Stimulated activated CD8-positive, alpha-beta memory T cell treated with anti-CD3 and anti-CD28 coated beads, Interleukin-4, amount 100 ng/mL, for 24 hours (primary cell): ENCODE results near the gene FRY.

Experiments used
- DNase-seq: peaks from one replicate; pipeline ENCODE4 v3.0.0-alpha.2; 2020; ENCODE audit warnings: low read depth

FRY gene

DNA sequence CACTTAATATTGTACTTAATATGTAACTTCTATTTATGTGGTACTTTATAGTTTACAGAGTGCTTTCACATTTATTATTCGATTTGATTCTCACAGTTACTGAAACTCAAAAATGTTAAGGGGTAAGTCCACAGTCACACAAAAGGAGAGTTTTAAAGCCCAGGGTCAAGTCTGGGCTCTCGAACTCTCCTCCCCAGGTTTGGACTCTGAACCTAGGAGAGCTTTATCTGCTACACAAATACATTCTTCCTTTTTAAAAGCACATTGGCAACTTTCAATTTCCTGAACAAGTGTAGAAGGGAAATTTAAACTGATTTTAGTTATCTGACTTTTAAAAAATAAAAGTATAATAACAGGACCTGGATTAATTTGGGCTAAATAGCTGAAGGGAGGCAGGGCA lies 144.4 kb downstream of the FRY start:
- no peak for DNase-seq

DNA sequence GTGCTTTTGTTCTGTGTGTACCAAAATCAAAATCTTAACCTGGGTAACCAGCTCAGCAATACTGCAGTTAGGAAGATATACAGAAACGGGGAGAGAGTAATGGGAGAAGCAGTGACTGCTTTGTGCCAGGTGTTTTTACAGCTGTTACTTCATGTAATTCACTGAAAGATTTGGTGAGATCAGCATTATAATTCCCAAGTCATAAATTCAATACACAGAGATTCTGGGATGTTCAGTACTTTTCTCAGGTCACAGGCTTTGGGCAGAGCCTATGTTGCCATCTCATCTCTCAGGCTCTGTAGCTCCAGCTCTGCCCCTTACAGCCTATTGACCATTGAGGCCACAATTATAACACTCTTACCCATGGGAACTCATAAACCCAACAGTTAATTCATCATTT lies 145.1 kb downstream of the FRY start:
- DNase-seq: no peak

DNA sequence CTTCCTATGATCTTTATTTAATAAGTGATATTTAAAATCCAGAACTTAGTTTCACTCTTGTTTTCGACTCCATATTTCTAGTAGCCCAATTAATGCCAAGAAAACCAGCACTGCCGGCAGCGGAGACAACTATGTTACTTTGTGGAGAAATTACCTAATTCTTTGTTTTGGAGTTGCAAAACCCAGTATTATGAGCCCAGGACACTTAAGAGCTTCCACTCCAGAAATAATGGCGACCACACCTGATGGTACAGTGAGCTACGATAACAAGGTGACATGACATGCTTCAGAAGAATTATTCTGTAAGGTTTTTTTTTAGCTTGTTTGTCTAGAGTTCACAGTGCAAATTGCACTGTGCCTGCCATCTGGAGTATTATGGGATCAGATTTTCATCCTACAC lies 147.2 kb downstream of the FRY start:
- no peak for DNase-seq

DNA sequence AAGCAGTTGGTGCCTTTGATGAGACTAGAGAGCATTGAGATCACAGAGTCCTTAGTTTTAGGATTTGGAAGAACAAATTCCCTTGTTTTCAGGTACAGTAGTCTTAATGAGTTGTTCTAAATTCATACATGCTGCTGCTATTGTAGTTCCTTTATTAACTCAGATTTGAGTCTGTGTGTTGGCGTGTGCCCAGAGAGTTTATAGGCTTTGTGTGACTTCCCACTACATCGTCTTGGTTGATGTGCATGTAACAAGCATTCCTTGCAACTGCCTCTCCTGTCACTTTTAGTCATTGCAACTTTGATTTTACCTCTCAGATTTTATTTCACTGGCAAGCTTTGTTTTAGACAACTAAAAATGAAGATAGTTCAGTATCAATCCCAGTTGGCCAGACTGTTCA lies 148.1 kb downstream of the FRY start:
- no peak for DNase-seq

DNA sequence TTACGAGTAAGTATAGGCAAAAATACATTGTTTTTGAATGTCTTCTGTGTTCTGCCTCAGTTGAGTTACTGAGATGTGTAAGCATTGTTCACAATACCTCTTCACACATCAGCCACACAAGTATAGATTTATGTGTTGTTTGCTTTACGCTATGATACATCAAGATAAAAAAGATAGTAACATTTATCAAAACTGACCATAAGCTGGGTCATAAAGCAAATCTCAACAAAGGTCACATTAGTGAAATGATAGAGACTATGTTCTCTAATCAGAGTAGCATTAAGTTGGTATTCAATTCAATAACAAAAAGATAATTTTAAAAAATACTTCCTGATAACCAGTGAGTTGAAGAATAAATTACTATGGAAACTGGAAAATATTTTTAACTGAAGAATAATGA lies 156.1 kb downstream of the FRY start:
- no peak for DNase-seq

DNA sequence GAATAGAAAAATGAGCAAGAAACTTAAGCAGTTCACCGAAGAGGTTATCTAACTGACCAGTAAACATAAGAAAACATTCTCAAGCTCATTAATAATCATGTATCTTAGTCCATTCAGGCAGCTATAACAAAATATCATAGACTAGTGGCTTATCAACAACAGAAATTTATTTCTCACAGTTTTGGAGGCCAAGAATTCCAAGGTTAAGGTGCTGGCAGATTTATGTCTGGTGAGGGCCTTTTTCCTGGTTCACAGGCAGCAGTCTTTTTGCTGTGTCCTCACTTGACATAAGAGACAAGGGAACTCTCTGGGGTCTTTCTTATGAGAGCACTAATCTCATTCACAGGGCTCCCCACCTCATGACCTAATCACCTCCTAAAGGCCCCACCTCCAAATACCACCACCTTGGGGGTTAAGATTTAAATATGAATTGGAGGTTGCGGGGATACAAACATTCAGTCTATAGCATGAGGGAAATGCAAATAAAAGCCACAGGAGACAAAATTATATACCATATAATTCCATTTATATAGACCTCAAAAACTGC lies 160.0 kb downstream of the FRY start:
- no peak for DNase-seq

DNA sequence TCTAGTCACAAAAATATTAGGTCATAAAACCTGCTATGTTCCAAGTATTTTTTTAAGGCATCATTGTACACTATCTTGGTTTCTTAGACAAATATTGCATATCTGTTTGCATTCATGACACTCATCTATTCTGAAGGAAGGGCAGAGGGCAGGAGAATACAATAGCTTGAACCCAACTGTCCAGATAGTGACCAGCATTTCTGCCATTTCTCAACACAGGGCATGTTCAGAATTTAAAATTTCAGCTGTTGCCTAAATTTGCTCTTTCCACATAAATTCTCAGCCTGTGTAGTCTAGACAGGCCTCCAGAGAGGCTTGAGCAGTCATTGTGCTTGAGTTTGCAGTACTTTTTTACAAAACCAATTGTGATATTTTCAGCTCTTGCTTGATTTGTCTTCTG lies 164.1 kb downstream of the FRY start:
- DNase-seq: no peak

DNA sequence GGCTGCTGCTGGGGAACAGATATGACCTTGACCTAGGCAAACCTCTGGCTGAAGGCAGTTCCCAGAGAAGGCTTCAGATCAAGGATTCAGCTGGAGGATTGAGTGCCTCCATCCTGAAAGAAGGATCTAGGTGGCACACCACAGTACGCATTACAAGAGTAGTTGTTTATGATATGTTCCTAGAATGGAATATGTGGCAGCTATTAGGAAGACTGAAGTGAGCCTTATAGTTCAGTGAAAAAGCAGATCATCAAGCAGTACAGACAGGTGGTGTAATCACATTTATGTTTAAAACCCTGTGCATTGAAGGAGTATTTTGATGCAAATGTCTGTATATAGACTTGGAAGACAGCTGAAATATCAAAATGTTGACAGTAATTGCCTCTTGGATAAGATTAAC lies 167.6 kb downstream of the FRY start:
- DNase-seq: no peak

DNA sequence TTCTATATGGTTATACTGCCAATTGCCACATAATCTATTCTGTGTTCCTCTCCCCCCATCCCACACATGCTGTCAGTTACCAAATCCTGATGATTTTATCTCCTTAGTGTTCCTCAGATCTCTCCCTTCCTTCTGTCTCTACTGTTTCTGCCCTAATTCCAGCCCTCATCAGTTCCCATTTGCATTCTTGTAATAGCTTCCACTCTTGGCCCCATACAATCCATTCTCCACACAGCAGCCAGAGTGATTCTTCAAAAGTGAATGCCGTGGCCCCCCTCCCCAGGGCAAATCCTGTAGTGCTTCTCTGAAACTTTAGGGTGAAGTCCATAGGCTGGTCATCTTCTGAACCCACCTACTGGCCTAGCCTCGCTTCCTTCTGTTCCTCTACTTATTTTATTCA lies 169.2 kb downstream of the FRY start:
- no peak for DNase-seq

DNA sequence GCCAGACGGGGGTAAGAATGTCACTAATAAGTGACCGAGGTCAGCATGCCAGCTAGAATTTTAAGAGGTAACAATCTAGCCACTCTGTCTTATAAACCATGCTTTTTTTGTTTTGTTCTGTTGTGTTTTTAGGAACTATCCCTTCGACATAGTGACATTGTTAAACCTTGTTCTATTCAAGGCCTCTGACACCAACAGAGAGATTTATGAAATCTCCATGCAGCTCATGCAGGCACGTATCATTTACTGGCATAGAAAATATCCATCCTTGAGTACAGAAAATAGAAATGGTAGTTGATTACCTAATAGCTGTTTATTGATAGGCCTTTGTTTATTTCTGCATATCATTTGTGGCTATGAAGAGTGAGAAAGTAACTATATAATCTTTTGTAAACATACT lies 170.2 kb downstream of the FRY start:
- DNase-seq: no peak

DNA sequence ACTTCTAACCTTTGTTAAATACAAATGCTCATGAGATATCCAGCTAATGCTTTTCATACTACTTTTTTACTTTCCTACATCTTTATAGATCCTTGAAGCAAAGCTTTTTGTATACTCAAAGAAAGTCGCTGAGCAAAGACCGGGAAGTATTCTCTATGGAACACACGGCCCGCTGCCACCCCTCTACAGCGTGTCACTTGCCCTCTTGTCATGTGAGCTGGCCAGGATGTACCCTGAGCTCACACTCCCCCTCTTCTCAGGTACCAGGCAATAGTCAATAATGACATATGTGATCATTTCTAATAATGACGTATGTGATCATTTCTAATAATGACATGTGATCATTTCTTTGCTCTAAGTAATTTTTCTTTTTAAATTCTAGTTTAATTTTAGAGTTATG lies 170.7 kb downstream of the FRY start:
- no peak for DNase-seq

DNA sequence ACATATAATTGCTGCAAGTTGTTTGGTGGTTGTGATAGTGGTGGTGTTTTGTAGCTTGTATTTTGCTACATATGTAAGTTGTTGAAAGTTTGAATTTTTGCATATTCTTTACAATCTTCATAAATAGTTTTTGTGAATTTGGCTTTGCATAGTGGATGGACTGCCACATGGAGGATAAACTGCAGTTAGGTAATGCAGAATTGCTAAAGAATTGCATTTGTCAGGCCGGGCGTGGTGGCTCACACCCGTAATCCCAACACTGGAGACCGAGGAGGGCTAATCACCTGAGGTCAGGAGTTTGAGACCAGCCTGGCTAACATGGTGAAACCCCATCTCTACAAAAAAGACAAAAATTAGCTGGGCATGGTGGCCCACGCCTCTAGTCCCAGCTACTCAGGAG lies 171.6 kb downstream of the FRY start:
- no peak for DNase-seq

DNA sequence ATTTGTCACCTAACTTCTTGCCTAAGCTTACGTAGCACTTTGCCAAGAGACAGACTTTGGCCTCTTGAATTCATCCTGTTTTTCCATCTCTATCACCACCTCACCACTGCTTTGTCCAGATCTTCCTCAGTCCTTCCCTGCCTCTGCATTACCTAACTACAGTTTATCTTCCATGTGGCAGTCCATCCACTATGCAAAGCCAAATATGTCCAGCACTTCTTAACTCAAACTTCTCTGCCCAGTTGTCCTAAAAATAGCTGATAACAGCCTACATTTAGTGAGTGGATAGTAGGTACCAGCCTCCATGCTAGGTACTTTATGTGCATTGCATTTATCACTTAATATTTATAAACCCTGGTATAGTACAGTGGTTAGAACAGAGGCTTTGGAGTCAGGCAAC lies 172.2 kb downstream of the FRY start:
- no peak for DNase-seq

DNA sequence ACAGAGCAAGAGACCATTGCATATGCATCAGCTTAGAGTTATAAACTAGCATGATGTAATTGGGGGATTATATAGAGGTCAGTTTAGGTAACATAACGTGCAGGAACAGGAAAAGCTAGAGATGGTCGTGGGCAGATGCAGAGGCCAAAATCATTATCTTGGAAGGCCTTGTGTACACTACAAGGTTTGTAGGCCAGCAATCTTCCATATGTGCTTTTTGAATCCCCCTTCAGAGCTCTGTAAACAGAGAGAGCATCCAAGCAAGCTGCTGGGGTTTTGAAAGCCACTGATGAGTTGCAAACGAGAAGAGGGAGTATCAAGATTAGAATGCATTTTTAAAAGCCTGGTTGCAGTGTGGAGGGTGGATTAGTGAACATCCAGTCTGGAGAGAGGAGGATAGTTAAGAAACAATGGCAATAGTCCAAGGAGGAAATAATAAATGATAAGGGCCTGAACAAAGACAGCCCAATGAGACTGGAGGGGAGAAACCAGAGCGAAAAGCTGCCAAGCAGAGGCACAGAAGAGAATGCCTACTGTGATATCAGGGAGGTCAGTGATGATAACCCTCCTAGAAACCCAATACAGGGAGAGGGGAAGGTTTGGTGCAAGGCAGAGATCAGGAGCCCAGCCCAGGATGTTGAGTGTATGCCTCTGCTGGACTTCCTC lies 174.0 kb downstream of the FRY start:
- no peak for DNase-seq

DNA sequence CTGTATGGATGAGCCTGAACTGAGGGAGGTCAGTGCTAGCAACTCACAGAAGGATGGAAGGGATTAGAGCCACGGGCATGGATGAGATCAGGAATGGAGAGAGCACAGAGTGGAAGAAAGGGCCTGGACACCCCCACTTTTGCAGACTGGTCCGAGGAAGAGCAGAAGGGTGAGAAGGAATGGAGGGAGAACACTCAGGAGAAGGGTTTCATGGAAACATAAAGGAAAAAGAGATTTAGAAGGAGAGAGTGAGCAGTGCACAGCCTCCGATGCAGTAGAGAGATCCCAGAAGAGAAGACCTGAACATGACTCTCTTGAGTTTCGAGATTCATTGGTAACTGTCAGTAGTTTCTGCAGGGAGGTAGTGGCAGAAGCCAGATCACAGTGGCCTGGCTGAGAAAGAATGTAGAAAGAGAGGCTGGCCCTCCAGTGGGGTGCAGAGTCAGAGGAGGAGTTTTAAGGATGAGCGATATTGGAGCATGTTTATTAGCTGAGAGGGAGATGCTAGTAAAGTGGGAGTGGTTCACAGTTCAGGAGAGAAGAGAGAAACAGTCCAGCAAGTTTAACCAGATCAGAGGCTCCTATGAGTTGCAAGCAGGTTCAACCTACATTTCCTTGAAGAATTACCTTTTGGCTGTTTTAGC lies 174.6 kb downstream of the FRY start:
- no peak for DNase-seq

DNA sequence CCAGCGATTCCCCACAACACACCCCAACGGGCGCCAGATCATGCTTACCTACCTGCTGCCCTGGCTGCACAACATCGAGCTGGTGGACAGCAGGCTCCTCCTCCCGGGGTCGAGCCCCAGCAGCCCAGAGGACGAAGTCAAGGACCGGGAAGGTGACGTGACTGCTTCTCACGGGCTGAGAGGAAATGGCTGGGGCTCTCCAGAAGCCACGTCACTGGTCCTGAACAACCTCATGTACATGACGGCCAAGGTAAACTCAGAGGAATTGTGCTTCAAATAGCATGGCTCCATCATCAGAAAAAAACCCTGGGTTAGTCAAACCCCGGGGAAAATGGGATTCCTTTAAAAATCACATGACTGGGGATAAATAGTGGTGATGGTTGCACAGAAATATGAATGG lies 177.3 kb downstream of the FRY start:
- DNase-seq: no peak

DNA sequence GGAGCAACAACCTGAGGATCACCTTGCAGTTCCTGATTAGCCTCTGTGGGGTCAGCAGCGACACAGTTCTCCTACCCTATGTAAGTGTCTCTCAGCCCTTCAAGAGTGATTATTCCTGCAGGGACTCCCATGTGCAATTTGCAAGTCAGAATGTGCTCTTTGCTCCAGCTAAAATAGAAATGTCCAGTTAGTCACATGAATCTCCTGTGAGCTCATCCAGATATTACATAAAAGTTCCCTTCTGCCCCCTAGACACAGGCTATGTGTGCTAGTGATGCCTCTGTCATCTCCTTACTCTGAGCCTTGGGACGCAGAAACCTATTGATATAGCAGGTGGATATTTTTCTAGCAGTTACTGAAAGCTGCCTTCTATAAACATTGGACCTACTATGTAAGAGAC lies 178.1 kb downstream of the FRY start:
- no peak for DNase-seq

DNA sequence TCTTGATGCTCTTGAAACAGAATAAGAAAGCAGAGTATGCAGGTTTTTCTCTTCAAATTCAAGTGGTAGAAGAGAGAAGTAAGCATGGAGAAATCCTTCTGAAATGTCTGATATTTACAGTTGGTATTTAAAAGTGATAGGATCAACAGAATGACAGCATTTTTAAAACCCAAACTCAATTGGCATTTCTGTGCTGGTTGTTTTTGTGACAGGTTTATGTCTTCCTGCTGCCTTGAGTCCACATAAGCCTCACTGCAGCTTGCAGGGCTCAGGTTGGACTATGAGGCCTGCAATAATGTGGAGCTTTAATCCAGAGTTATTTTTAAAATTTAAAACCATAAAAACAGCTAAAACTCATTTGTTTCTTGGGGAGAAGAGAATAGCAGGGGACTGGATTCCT lies 178.5 kb downstream of the FRY start:
- no peak for DNase-seq

DNA sequence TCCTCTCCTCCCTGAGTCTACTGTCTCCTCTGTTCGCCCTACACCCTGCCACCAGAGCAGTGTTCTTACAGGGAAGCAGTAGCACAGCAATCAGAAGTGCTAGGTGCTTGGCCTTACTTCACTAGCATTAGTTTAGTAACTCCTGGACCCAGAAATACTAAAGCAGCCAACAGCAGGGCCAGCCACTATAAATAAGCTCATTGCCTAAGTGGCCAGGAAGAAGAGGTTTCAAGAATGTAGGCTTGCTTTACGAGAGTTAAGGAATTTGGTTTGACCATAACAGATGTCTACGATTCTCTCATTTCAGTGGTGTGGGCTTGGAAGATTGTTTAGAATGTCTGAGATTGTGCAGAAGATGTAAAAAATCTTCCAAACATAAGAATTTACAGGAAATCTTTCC lies 180.2 kb downstream of the FRY start:
- DNase-seq: no peak

DNA sequence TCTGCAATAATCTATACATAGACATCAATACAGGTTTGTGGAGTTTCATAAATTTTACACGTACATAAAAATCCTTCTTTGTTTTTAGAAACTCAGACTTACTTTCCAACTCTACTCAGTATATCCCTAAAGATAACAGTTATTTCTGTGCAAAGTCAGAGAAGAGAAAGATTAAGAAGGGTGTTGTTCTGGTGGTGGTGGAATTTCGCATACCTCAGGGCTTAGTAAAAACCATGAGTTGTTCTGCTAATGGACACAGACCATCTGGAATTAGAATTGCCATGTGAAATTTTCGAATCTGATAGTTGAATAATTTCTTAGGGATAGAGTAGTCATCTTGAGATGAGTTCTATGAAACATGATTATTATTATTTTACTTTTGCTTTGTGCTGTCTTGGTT lies 180.8 kb downstream of the FRY start:
- DNase-seq: no peak

DNA sequence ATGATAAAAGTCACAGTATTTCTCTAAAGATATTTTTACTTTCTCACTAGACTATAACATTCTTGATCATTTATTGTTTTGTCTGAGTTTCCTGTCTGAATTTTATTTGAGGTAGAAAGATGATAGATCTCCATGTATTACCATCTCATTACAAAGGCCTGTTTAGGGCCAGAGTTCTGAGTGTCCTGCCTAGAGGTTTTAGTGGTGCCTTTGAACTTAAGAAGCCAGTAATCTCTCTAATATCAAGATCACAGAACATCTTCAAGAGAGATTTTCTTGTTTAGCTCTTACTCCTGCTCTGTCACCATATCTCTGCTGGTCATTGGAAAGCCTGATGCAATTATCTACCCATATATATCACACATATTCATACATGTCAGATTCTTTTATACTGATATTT lies 182.1 kb downstream of the FRY start:
- no peak for DNase-seq

DNA sequence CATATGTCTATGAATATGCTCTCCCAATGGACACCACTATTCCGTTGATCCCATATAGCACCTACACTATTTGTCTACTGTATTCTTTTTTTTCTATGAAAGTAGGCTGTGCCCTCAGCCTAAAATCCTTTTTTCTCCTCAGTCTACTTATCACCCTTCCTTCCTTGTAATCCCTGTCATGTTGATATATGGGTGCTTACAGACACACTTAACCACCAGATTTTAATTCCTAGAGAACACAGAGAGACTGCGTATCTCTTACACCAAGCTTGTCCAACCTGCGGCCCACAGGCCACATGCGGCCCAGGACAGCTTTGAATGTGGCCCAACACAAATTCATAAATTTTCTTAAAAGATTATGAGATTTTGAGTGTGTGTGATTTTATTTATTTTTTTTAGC lies 182.5 kb downstream of the FRY start:
- no peak for DNase-seq

DNA sequence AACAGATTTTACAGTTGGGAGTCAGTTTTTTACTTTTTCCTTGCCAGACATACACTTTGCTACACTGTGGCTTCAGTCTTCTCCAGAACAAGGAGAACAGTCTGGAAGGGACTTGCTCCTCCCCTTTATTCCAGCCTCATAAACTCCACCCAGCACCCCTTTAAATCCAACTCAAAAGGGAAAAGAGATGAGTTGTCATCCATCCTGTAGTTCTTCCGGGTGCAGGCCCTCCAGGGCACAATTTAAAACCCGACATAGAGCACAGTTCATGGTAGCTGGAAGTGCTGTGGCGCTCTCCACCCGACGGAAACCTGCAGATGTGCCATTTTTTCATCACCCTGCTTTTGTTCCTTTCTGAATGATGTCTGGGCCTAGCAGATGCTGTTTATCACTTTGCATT lies 184.7 kb downstream of the FRY start:
- DNase-seq: no peak

DNA sequence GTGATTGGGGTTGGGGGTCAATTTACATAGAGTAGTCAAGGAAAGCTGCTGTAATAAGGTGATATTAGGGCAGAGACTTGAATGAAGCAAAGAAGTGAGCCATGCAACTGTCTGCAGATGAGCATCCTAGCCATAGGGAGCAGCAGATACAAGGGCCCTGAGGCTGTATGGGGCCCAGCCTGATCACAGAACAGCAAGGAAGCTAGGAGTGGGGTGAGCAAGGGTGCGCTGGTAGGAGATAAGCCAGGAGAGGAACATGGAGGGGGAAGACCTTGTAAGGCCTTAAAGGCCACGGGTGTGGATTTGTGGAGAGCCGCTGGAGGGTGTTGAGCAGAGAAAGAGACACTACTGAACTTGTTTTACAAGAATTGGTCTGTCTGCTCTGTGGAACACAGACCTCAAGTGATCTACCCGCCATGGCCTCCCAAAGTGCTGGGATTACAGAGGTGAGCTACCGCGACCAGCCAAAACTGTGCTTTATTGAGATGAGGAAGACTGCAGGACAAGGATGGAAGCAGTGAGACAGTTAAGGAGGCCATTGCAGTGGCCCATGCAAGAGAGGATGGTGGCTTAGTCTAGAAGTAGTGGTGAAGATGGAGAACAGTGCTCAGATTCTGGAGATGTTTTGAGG lies 190.6 kb downstream of the FRY start:
- no peak for DNase-seq
